OCI-LY7 (cell line): ENCODE results near the gene CYP4V2. TPM values are rescaled to one million over a fixed set of nuclear protein-coding genes. Genes with fewer than 3 reads are reported as not detected.

Experiments
- BruUV-seq: library from RNA; stranded (reverse); fragments of 400-500 nt; replicated peaks from 2 replicates; lab custom pipeline; 2021; lab: Mats Ljungman, UMichigan
- CTCF ChIA-PET: fragments of 300-600 bp; sonication (Branson Sonifier 250); formaldehyde crosslinking; loops from one replicate; lab custom pipeline; 2022; ENCODE audit warnings: antibody characterized with exemption; ENCODE audit not compliant: unreplicated experiment; lab: Charles Lee
- POLR2A ChIA-PET: fragments of 300-600 bp; sonication (Branson Sonifier 250); formaldehyde crosslinking; loops from one replicate; lab custom pipeline; 2022; ENCODE audit warnings: antibody characterized with exemption; lab: Charles Lee
- DNase-seq: peaks from one replicate; pipeline ENCODE4 v3.0.0-alpha.2; 2015; ENCODE audit warnings: low spot score
- H2AFZ ChIP-seq: fragments of 200-600 bp; sonication (generic), shearing (Covaris generic); 2 replicates; pipeline ENCODE4 v1.6.1; 2014; ENCODE audit warnings: mild to moderate bottlenecking, antibody characterized with exemption, low read length, moderate library complexity
- H3K27ac ChIP-seq: fragments of 200-600 bp; sonication (generic); 2 replicates; pipeline ENCODE4 v1.5.1; 2014; ENCODE audit warnings: mixed run types, low read depth, mild to moderate bottlenecking, moderate library complexity, low read length, inconsistent platforms; ENCODE audit not compliant: poor library complexity, severe bottlenecking
- H3K36me3 ChIP-seq: fragments of 200-600 bp; sonication (generic); 2 replicates; pipeline ENCODE4 v1.6.1; 2014; ENCODE audit warnings: mild to moderate bottlenecking, antibody characterized with exemption, low read length, moderate library complexity, mixed read lengths; ENCODE audit not compliant: insufficient read depth
- H3K4me1 ChIP-seq: fragments of 200-600 bp; sonication (generic); 2 replicates; pipeline ENCODE4 v1.5.1; 2014; ENCODE audit warnings: mild to moderate bottlenecking, low read length; ENCODE audit not compliant: insufficient read depth, poor library complexity, severe bottlenecking
- H3K4me2 ChIP-seq: fragments of 200-600 bp; sonication (generic); 2 replicates; pipeline ENCODE4 v1.6.1; 2014; ENCODE audit warnings: mild to moderate bottlenecking, low read length
- H3K4me3 ChIP-seq: fragments of 200-600 bp; sonication (generic); 2 replicates; pipeline ENCODE4 v1.5.1; 2014; ENCODE audit warnings: mild to moderate bottlenecking, low read depth, low read length; ENCODE audit not compliant: poor library complexity, severe bottlenecking
- H3K79me2 ChIP-seq: fragments of 200-600 bp; sonication (generic); 2 replicates; pipeline ENCODE4 v1.6.1; 2016; ENCODE audit warnings: low read depth, mild to moderate bottlenecking, low read length, moderate library complexity, mixed read lengths; ENCODE audit not compliant: insufficient read depth
- H3K9me2 ChIP-seq: fragments of 200-600 bp; sonication (generic); 2 replicates; pipeline ENCODE4 v1.6.1; 2016; ENCODE audit warnings: mild to moderate bottlenecking, low read length, mixed read lengths; ENCODE audit not compliant: insufficient read depth
- H3K9me3 ChIP-seq: fragments of 200-600 bp; sonication (generic); 2 replicates; pipeline ENCODE4 v1.6.1; 2014; ENCODE audit warnings: mild to moderate bottlenecking, mixed run types, low read length, mixed read lengths
- H4K20me1 ChIP-seq: fragments of 200-600 bp; sonication (generic); 2 replicates; pipeline ENCODE4 v1.6.1; 2014; ENCODE audit warnings: mild to moderate bottlenecking, antibody characterized with exemption, low read length, moderate library complexity, mixed read lengths; ENCODE audit not compliant: insufficient read depth
- EZH2phosphoT487 ChIP-seq: fragments of 200-600 bp; sonication (generic); IDR thresholded peaks from 2 replicates; pipeline ENCODE4 v1.6.1; 2018; ENCODE audit warnings: low read depth, borderline replicate concordance, mild to moderate bottlenecking, mixed run types, antibody characterized with exemption, low read length, moderate library complexity, mixed read lengths
- intact Hi-C: fragments of 100-400 bp; cut with micrococcal nuclease; formaldehyde crosslinking; loops from one replicate; pipeline ENCODE4 v1.10.0; 2022; ENCODE audit not compliant: unreplicated experiment
- total RNA-seq, 2 experiments: library from RNA; depleted of rRNA in 1 of 2; stranded (reverse); fragments of >200 nt in 1 of 2; shearing (Covaris generic) in 1 of 2; gene quantifications; 2 replicates each; pipeline ENCODE4 v1.2.3, GENCODE V29; 2014 to 2022
- TF ChIP-seq, protein P1 (sequence below): fragments of 200-600 bp; sonication (generic); conservative IDR thresholded peaks from 2 replicates; pipeline ENCODE4 v1.5.1; 2014; ENCODE audit warnings: mild to moderate bottlenecking, antibody characterized with exemption, low read length, moderate library complexity, mixed read lengths

The CYP4V2 gene
- total RNA-seq, 2 experiments from 2014 or later: 6.9 to 12.5 TPM

DNA sequence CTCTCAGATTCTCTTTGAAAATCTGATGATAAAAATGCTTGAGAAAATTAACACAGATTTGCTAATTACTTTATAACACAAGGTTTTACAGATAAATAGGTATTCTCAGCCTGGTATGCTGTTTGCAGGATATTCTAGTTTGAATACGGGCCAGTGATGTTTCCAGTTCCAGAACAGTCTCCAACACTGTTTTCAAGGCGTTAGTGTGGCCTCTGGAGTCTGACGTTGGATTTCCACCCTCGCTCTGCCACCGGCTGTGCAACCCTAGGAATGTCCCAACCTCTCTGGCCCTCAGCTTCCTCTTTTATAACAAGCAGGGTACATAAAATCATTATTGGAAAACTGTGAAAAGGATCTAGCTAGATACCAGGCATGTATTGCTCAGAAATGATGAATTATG, 23.8 kb upstream of the CYP4V2 start:
- Histone ChIP-seq H3K36me3 (no peaks in the 10 kb centered on the region), H3K79me2 (no peaks in the 10 kb centered on the region), H3K9me3 (no peaks in the 10 kb centered on the region), H2AFZ (no peak overlapping the region), H3K4me2 (no peak overlapping the region), H3K27ac (no peak overlapping the region), H3K4me1 (no peaks in the 10 kb centered on the region), H4K20me1 (no peaks in the 10 kb centered on the region), H3K4me3 (no peak overlapping the region), H3K9me2 (no peaks in the 10 kb centered on the region)
- no peak for DNase-seq
- no TSS peak for BruUV-seq
- intact Hi-C loops: no loop called here
- TF ChIP-seq EZH2phosphoT487: no peak
- TF ChIP-seq, protein P1, sequence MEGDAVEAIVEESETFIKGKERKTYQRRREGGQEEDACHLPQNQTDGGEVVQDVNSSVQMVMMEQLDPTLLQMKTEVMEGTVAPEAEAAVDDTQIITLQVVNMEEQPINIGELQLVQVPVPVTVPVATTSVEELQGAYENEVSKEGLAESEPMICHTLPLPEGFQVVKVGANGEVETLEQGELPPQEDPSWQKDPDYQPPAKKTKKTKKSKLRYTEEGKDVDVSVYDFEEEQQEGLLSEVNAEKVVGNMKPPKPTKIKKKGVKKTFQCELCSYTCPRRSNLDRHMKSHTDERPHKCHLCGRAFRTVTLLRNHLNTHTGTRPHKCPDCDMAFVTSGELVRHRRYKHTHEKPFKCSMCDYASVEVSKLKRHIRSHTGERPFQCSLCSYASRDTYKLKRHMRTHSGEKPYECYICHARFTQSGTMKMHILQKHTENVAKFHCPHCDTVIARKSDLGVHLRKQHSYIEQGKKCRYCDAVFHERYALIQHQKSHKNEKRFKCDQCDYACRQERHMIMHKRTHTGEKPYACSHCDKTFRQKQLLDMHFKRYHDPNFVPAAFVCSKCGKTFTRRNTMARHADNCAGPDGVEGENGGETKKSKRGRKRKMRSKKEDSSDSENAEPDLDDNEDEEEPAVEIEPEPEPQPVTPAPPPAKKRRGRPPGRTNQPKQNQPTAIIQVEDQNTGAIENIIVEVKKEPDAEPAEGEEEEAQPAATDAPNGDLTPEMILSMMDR: no peak
- ChIA-PET CTCF (no interaction called here), POLR2A (interaction anchor here (0.6 to 1.2 kb wide), 2 partner anchors 15 to 35 kb away, joined by 3 read pairs; no protein-coding TSS in a partner anchor)

DNA sequence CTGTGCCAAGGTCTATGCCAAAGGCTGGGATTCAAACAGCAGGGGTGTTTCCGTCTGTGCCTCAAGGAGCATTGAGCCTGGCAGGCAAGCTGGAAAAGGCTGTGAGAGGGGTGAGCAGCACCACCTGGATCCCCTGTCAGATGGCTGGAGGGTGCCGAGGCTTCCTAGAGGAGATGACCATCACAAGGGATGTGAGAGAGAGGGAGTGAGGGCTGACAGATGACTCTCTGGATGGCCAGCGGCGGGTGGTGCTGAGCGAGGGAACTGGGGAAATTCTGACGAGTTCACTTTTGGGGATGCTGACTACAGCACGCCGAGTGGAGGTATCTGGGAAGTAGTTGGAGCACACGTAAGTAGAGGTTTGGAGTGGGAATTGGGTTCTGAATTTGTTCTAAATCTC, 22.6 kb upstream of the CYP4V2 start:
- Histone ChIP-seq H3K79me2 (no peaks in the 10 kb centered on the region), H3K27ac (no peak overlapping the region), H3K4me3 (no peak overlapping the region), H4K20me1 (no peaks in the 10 kb centered on the region), H3K9me3 (no peaks in the 10 kb centered on the region), H3K36me3 (no peaks in the 10 kb centered on the region), H3K9me2 (no peaks in the 10 kb centered on the region), H2AFZ (no peak overlapping the region), H3K4me1 (no peaks in the 10 kb centered on the region), H3K4me2 (no peak overlapping the region)
- ChIA-PET CTCF (no interaction called here), POLR2A (no interaction called here)
- no TSS peak for BruUV-seq
- TF ChIP-seq EZH2phosphoT487: no peak
- TF ChIP-seq, protein P1: no peak
- intact Hi-C loops: no loop called here
- no peak for DNase-seq

DNA sequence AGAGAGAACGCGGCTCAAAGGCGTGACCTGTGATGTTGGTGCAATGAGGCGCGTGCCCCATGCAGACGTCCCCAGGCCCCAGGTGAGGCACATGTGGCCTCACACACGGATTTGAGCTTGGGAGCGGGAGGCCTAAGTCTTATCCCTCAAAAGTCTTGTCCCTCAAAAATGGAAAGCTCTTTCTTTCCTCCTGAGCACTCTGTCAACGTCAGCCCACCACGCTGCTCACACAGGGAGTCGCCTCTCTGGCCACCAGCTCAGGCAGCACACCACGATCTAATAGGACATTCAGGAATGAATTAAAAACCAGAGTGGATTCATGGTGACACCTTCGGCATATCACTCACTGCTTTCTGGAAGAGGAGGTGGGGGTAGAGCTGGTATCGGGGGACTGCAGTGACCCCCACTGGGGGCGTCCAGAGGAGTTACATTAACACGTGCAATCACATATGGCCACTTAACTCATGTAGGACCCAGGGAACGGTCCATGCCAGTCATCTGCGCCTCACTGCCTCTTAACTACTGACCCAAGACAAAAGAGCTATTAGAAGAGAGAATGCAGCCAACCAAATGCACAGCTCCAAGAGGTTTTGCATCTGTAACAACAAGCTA, 21.9 kb upstream of the CYP4V2 start:
- Histone ChIP-seq H3K4me3 (no peak overlapping the region), H3K27ac (no peak overlapping the region), H3K9me2 (no peaks in the 10 kb centered on the region), H4K20me1 (no peaks in the 10 kb centered on the region), H3K36me3 (no peaks in the 10 kb centered on the region), H3K9me3 (no peaks in the 10 kb centered on the region), H3K79me2 (no peaks in the 10 kb centered on the region), H2AFZ (no peak overlapping the region), H3K4me1 (no peaks in the 10 kb centered on the region), H3K4me2 (no peak overlapping the region)
- ChIA-PET POLR2A (interaction anchor here (1.3 to 1.6 kb wide), 2 partner anchors 9 to 20 kb away, joined by 4 to 7 read pairs; no protein-coding TSS in a partner anchor), CTCF (no interaction called here)
- no TSS peak for BruUV-seq
- no peak for DNase-seq
- TF ChIP-seq, protein P1: no peak
- TF ChIP-seq EZH2phosphoT487: no peak
- intact Hi-C loops: no loop called here
